Stimulated activated CD4-positive, alpha-beta T cell treated with anti-CD3 and anti-CD28 coated beads, Interleukin-15, amount 100 ng/mL, for 48 hours (primary cell): ENCODE measurements around the gene OBP2B.
A peak's percentile ranks its signal among the peaks of the same experiment; 100 is the strongest.
"Not testable (repeated sequence)": the region's sequence is repeated elsewhere in the genome, so short reads cannot be mapped to it uniquely, and the experiment has no call there.

Experiments
- DNase-seq, 2 donors: peaks; one replicate each; pipeline ENCODE4 v3.0.0-alpha.2; 2020; ENCODE audit warnings: low read depth in 2 of 2

OBP2B gene

GRCh38 chr9:133201424-133202144 lies 7.5 kb downstream of the OBP2B start:
- no peak for DNase-seq

- DNase-seq: no peak
Observed at GRCh38 chr9:133200631-133201030, 8.4 kb downstream of the OBP2B start.

GRCh38 chr9:133199648-133200321 lies 9.3 kb downstream of the OBP2B start:
- peak; percentile 19 to 47 for DNase-seq

GRCh38 chr9:133195029-133195428 lies 14.0 kb downstream of the OBP2B start:
- DNase-seq: no peak

- DNase-seq: no peak
Observed at GRCh38 chr9:133194597-133194996, 14.5 kb downstream of the OBP2B start.

- no peak for DNase-seq
Observed at GRCh38 chr9:133191989-133192388, 17.1 kb downstream of the OBP2B start.

- DNase-seq: no peak
Observed at GRCh38 chr9:133189826-133190225, 19.2 kb downstream of the OBP2B start.

GRCh38 chr9:133188843-133189180 lies 20.2 kb downstream of the OBP2B start:
- DNase-seq: no peak

GRCh38 chr9:133188006-133188842 lies 20.8 kb downstream of the OBP2B start:
- DNase-seq: no peak

- DNase-seq: no peak
Observed at GRCh38 chr9:133187561-133188005, 21.5 kb downstream of the OBP2B start.

- DNase-seq: no peak
Observed at GRCh38 chr9:133186736-133187135, 22.3 kb downstream of the OBP2B start.

GRCh38 chr9:133184971-133185370 lies 24.1 kb downstream of the OBP2B start:
- DNase-seq: peak in 1 of 2 donors; percentile 33

- DNase-seq: no peak
Observed at GRCh38 chr9:133182151-133182550, 26.9 kb downstream of the OBP2B start.

- DNase-seq: no peak
Observed at GRCh38 chr9:133181561-133181960, 27.5 kb downstream of the OBP2B start.

GRCh38 chr9:133180953-133181352 lies 28.1 kb downstream of the OBP2B start:
- DNase-seq: no peak

GRCh38 chr9:133173056-133173455 lies 36.0 kb downstream of the OBP2B start:
- no peak for DNase-seq

- no peak for DNase-seq
Observed at GRCh38 chr9:133171161-133171961, 37.7 kb downstream of the OBP2B start.

GRCh38 chr9:133170716-133171115 lies 38.3 kb downstream of the OBP2B start:
- no peak for DNase-seq

- DNase-seq: not testable (repeated sequence)
Observed at GRCh38 chr9:133169687-133170086, 39.4 kb downstream of the OBP2B start.

GRCh38 chr9:133169102-133169501 lies 39.9 kb downstream of the OBP2B start:
- no peak for DNase-seq

- DNase-seq: no peak
Observed at GRCh38 chr9:133168432-133168831, 40.6 kb downstream of the OBP2B start.

GRCh38 chr9:133167769-133168168 lies 41.3 kb downstream of the OBP2B start:
- no peak for DNase-seq
